IPS-18a (cell line): ENCODE measurements around the gene B3GNT3.

ENCODE experiments used
- H3K27ac ChIP-seq: one replicate; pipeline ENCODE4 v1.5.1; 2013; ENCODE audit warnings: low read length
- H3K27me3 ChIP-seq: one replicate; pipeline ENCODE4 v1.6.1; 2013; ENCODE audit warnings: mild to moderate bottlenecking, low read length; ENCODE audit not compliant: control insufficient read depth, insufficient read depth
- H3K36me3 ChIP-seq: one replicate; pipeline ENCODE4 v1.6.1; 2013; ENCODE audit warnings: low read depth, low read length; ENCODE audit not compliant: control insufficient read depth
- H3K4me1 ChIP-seq: one replicate; pipeline ENCODE4 v1.6.1; 2013; ENCODE audit warnings: low read depth, low read length; ENCODE audit not compliant: control insufficient read depth
- H3K4me3 ChIP-seq: one replicate; pipeline ENCODE4 v1.5.1; 2013; ENCODE audit warnings: low read length
- H3K9ac ChIP-seq: one replicate; pipeline ENCODE4 v1.6.1; 2013; ENCODE audit warnings: mild to moderate bottlenecking, low read length, moderate library complexity
- H3K9me3 ChIP-seq: one replicate; pipeline ENCODE4 v1.6.1; 2013; ENCODE audit warnings: low read depth, low read length; ENCODE audit not compliant: control insufficient read depth

Gene B3GNT3

DNA sequence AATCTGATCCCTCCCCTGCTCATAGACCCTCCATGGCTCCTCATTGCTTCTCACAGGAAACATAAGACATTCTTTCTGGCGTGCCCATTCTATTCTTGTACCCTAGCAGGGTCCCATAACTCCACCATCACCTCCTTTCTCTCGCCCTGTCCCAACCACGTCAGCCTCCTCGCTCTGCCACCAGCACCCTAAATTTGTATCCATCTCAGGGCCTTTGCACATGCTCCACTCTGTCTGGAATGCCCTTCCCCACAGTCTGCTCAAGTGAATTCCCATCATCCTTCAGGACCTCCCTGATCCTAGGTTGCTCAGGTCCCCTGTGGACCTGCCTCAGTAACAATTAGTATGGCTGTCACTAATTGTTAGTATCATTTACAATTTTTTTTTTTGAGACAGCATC, 10.5 kb downstream of the B3GNT3 start:
- Histone ChIP-seq H3K27me3 (no peaks in the 10 kb centered on the region), H3K4me3 (no peak overlapping the region), H3K9me3 (no peaks in the 10 kb centered on the region)

DNA sequence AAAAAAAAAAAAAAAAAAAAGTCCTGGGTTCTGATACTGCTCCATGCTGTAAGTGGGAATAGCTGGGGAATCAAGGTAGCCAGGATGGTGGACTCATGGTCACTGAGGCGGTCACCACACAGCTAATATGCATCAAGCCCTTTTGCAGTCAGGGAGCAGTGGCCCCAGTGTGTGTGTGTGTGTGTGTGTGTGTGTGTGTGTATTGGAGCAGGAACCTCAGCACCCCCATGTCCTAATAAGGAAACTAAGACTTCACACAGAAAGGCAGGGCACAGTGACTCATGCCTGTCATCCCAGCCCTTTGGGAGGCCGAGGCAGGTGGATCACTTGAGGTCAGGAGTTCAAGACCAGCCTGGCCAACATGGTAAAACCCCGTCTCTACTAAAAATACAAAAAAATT, 12.0 kb downstream of the B3GNT3 start:
- no peak overlapping the region for H3K27ac ChIP-seq
- H3K9me3 ChIP-seq, result no peaks in the 10 kb centered on the region

More for the DNA sequence above, 10.5 kb downstream of the B3GNT3 start:
- H3K9ac ChIP-seq, result no peak overlapping the region
- H3K4me1 ChIP-seq, result no peaks in the 10 kb centered on the region
- no peaks in the 10 kb centered on the region for H3K36me3 ChIP-seq
- no peak overlapping the region for H3K27ac ChIP-seq

DNA sequence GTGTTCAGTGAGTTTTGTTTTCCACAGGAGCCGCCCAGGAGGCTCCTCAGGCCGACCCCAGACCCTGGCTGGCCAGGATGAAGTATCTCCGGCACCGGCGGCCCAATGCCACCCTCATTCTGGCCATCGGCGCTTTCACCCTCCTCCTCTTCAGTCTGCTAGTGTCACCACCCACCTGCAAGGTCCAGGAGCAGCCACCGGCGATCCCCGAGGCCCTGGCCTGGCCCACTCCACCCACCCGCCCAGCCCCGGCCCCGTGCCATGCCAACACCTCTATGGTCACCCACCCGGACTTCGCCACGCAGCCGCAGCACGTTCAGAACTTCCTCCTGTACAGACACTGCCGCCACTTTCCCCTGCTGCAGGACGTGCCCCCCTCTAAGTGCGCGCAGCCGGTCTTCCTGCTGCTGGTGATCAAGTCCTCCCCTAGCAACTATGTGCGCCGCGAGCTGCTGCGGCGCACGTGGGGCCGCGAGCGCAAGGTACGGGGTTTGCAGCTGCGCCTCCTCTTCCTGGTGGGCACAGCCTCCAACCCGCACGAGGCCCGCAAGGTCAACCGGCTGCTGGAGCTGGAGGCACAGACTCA, 12.9 kb downstream of the B3GNT3 start:
- Histone ChIP-seq H3K27me3 (no peaks in the 10 kb centered on the region), H3K9ac (no peak overlapping the region), H3K27ac (no peak overlapping the region), H3K36me3 (no peaks in the 10 kb centered on the region), H3K4me1 (no peaks in the 10 kb centered on the region), H3K9me3 (no peaks in the 10 kb centered on the region), H3K4me3 (no peak overlapping the region)

More for the DNA sequence above, 12.0 kb downstream of the B3GNT3 start:
- H3K36me3 ChIP-seq, result no peaks in the 10 kb centered on the region
- no peak overlapping the region for H3K9ac ChIP-seq
- H3K4me1 ChIP-seq, result no peaks in the 10 kb centered on the region
- no peak overlapping the region for H3K4me3 ChIP-seq
- no peaks in the 10 kb centered on the region for H3K27me3 ChIP-seq

GRCh38 chr19:17811103-17811502, 16.2 kb downstream of the B3GNT3 start:
- Histone ChIP-seq H3K9me3 (no peaks in the 10 kb centered on the region), H3K9ac (no peak overlapping the region), H3K36me3 (no peaks in the 10 kb centered on the region), H3K4me3 (no peak overlapping the region), H3K4me1 (no peaks in the 10 kb centered on the region), H3K27ac (no peak overlapping the region), H3K27me3 (no peaks in the 10 kb centered on the region)

- Histone ChIP-seq H3K27me3 (no peaks in the 10 kb centered on the region), H3K4me3 (no peak overlapping the region), H3K9me3 (no peaks in the 10 kb centered on the region), H3K36me3 (no peaks in the 10 kb centered on the region), H3K27ac (no peak overlapping the region), H3K4me1 (no peaks in the 10 kb centered on the region), H3K9ac (no peak overlapping the region)
Measured at GRCh38 chr19:17811681-17812080, 16.7 kb downstream of the B3GNT3 start.

GRCh38 chr19:17812099-17812498, 17.2 kb downstream of the B3GNT3 start:
- H3K9ac ChIP-seq, result no peak overlapping the region
- H3K4me3 ChIP-seq, result no peak overlapping the region
- no peaks in the 10 kb centered on the region for H3K9me3 ChIP-seq
- H3K4me1 ChIP-seq, result no peaks in the 10 kb centered on the region
- no peaks in the 10 kb centered on the region for H3K36me3 ChIP-seq
- no peak overlapping the region for H3K27ac ChIP-seq
- no peaks in the 10 kb centered on the region for H3K27me3 ChIP-seq

GRCh38 chr19:17817668-17818363, 22.9 kb downstream of the B3GNT3 start:
- Histone ChIP-seq H3K9me3 (no peaks in the 10 kb centered on the region), H3K9ac (no peak overlapping the region), H3K27me3 (no peaks in the 10 kb centered on the region), H3K36me3 (no peaks in the 10 kb centered on the region), H3K4me1 (no peaks in the 10 kb centered on the region), H3K27ac (no peak overlapping the region), H3K4me3 (no peak overlapping the region)

DNA sequence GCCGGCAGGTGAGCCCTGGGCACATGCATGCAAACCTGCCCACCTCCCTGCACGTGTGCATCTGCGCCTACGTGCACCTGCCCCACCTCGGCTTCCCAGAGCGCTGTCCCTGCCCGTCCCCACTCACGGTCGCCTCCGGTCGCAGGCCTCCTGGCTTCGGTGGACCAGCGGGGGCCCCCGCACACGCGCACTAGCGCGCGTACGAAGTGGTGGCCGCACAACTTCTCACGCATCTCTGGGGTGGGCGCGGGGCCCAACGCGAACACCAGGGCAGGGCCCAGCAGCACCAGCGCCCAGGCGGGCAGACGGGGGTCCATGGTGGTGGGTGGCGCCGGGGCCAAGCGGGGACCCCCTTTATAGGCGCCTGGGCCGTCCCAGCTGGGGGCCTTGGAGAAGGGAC, 26.3 kb downstream of the B3GNT3 start, which contains the start of gene INSL3:
Gene INSL3 (minus strand): TSS at position 330 of the 400 bp plus-strand sequence. CDS start 13 bp downstream, at position 317.
- no peaks in the 10 kb centered on the region for H3K9me3 ChIP-seq
- no peak within 1 kb of the TSS for H3K9ac ChIP-seq
- H3K27me3 ChIP-seq, result no peaks in the 10 kb centered on the region
- no peaks in the 10 kb centered on the region for H3K36me3 ChIP-seq
- H3K27ac ChIP-seq, result no peak within 1 kb of the TSS
- H3K4me1 ChIP-seq, result no peaks in the 10 kb centered on the region
- no peak within 1 kb of the TSS for H3K4me3 ChIP-seq

DNA sequence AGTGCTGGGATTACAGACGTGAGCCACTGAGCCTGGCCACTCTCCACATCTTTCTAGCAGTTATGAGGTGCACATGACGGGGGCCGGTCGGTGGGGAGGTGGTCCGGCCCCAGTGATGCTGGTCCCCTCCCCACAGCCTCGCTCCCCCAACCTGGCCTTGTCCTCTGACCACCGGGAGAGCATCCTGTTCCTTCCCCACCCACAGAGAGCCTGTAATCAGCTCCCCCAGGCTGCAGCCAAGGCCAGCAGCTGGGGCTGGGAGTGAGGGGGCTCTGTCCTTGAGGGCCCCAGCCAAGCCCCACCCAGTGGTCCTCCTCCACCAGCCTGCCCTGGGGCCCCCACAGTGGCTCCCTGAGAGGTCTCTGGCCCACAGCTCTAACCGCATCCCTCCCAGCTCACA, 29.4 kb downstream of the B3GNT3 start:
- no peaks in the 10 kb centered on the region for H3K4me1 ChIP-seq
- H3K27ac ChIP-seq, result no peak overlapping the region
- no peak overlapping the region for H3K4me3 ChIP-seq
- no peaks in the 10 kb centered on the region for H3K36me3 ChIP-seq
- no peak overlapping the region for H3K9ac ChIP-seq
- no peaks in the 10 kb centered on the region for H3K9me3 ChIP-seq
- H3K27me3 ChIP-seq, result no peaks in the 10 kb centered on the region

GRCh38 chr19:17826508-17827056, 31.6 kb downstream of the B3GNT3 start:
- Histone ChIP-seq H3K27ac (no peak overlapping the region), H3K4me3 (no peak overlapping the region), H3K9ac (no peak overlapping the region), H3K36me3 (no peaks in the 10 kb centered on the region), H3K4me1 (peaks cover 4% of the 10 kb centered on the region), H3K9me3 (no peaks in the 10 kb centered on the region), H3K27me3 (no peaks in the 10 kb centered on the region)

DNA sequence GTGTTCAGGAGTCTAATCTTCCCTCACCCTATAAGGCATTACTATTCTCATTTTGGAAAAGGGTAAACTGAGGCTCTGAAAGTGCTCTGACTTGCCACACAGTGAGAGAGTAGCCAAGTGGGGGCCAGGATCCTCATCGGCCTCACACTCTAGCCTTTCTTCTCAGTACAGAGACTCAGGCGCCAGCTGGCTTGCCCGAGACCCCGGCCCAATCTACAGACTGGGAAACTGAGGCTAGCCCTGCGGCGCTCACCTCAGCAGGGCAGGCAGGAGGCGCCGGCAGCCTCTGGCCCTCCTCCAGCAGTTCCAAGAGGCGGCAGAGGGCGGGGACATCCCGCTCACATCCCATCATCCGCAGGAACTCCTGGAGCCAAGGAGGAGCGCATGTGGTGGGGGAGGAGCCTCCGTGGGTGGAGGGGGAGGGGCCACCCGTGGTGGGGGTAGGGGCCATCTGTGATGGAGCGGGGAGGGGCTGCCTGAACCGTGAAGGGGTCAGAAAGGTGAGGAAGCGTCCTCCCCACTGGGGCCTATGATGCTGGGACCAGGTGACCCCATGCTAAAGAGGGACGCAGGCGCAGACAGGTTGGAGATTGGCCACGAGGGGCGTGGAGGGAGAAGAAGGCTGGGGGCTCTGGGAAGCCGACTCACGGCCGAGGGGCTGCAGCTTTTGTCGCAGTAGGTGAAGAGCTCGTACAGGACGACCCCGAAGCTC, 35.1 kb downstream of the B3GNT3 start:
- Histone ChIP-seq H3K27me3 (no peaks in the 10 kb centered on the region), H3K27ac (peak overlapping the region; percentile 38), H3K9me3 (no peaks in the 10 kb centered on the region), H3K36me3 (no peaks in the 10 kb centered on the region), H3K4me1 (peaks cover 4% of the 10 kb centered on the region), H3K4me3 (peak overlapping the region; percentile 66), H3K9ac (peak overlapping the region; percentile 46)
